ENCODE results near the gene RFTN1.

The RFTN1 gene

GRCh38 chr3:16302082-16302631, 211.3 kb downstream of the RFTN1 start:
- Histone ChIP-seq H3K36me3 (no peaks in the 10 kb centered on the region), H3K9me3 (no peaks in the 10 kb centered on the region), H3K27me3 (no peaks in the 10 kb centered on the region), H3K4me1 (no peaks in the 10 kb centered on the region), H3K4me3 (ENCODE audit: low read depth, low read length) (no peak overlapping the region)
- no peak for DNase-seq
- TF ChIP-seq CTCF (IDR thresholded peaks at IDR 0.05; ENCODE audit: low read depth, low read length), result no peak

- Histone ChIP-seq H3K4me3 (ENCODE audit: low read depth, low read length) (no peak overlapping the region), H3K4me1 (no peaks in the 10 kb centered on the region), H3K36me3 (no peaks in the 10 kb centered on the region), H3K9me3 (no peaks in the 10 kb centered on the region), H3K27me3 (no peaks in the 10 kb centered on the region)
- DNase-seq, result no peak
- no peak for TF ChIP-seq CTCF (IDR thresholded peaks at IDR 0.05; ENCODE audit: low read depth, low read length)
Observed at GRCh38 chr3:16301507-16301906, 212.0 kb downstream of the RFTN1 start.

GRCh38 chr3:16300881-16301359, 212.6 kb downstream of the RFTN1 start:
- TF ChIP-seq CTCF (IDR thresholded peaks at IDR 0.05; ENCODE audit: low read depth, low read length), result no peak
- Histone ChIP-seq H3K27me3 (no peaks in the 10 kb centered on the region), H3K4me1 (no peaks in the 10 kb centered on the region), H3K4me3 (ENCODE audit: low read depth, low read length) (no peak overlapping the region), H3K9me3 (no peaks in the 10 kb centered on the region), H3K36me3 (no peaks in the 10 kb centered on the region)
- DNase-seq, result no peak

- DNase-seq, result no peak
- no peaks in the 10 kb centered on the region for H3K4me1 ChIP-seq
- no peaks in the 10 kb centered on the region for H3K36me3 ChIP-seq
Observed at GRCh38 chr3:16300307-16300706, 213.2 kb downstream of the RFTN1 start.

GRCh38 chr3:16299746-16300145, 213.8 kb downstream of the RFTN1 start:
- H3K27me3 ChIP-seq, result no peaks in the 10 kb centered on the region
- DNase-seq, result no peak
- no peak for TF ChIP-seq CTCF (IDR thresholded peaks at IDR 0.05; ENCODE audit: low read depth, low read length)
- no peak overlapping the region for H3K4me3 ChIP-seq (ENCODE audit: low read depth, low read length)
- no peaks in the 10 kb centered on the region for H3K9me3 ChIP-seq
- H3K36me3 ChIP-seq, result no peaks in the 10 kb centered on the region
- no peaks in the 10 kb centered on the region for H3K4me1 ChIP-seq

More at GRCh38 chr3:16300307-16300706, 213.2 kb downstream of the RFTN1 start:
- no peaks in the 10 kb centered on the region for H3K9me3 ChIP-seq
- no peaks in the 10 kb centered on the region for H3K27me3 ChIP-seq
- H3K4me3 ChIP-seq (ENCODE audit: low read depth, low read length), result no peak overlapping the region
- no peak for TF ChIP-seq CTCF (IDR thresholded peaks at IDR 0.05; ENCODE audit: low read depth, low read length)

- no peak for DNase-seq
- Histone ChIP-seq H3K4me1 (no peaks in the 10 kb centered on the region), H3K4me3 (ENCODE audit: low read depth, low read length) (no peak overlapping the region), H3K27me3 (no peaks in the 10 kb centered on the region), H3K9me3 (no peaks in the 10 kb centered on the region), H3K36me3 (no peaks in the 10 kb centered on the region)
- TF ChIP-seq CTCF (IDR thresholded peaks at IDR 0.05; ENCODE audit: low read depth, low read length), result no peak
Observed at GRCh38 chr3:16298891-16299290, 214.6 kb downstream of the RFTN1 start.
